Endodermal cell (in vitro differentiated cells): Measurements from ENCODE around the gene IGF2R. TPM values are rescaled to one million over a fixed set of nuclear protein-coding genes. Genes with fewer than 3 reads are reported as not detected.
A peak's percentile ranks its signal among the peaks of the same experiment; 100 is the strongest.

Experiments used
- DNase-seq: peaks from one replicate; pipeline ENCODE4 v3.0.0-alpha.2; 2017
- H3K27ac ChIP-seq: 2 replicates; pipeline ENCODE4 v1.5.1; 2013; ENCODE audit warnings: mild to moderate bottlenecking, low read depth, low read length, moderate library complexity
- H3K27me3 ChIP-seq: 2 replicates; pipeline ENCODE4 v1.6.1; 2013; ENCODE audit warnings: mild to moderate bottlenecking, low read length, moderate library complexity; ENCODE audit not compliant: insufficient read depth, control insufficient read depth, poor library complexity, severe bottlenecking
- H3K36me3 ChIP-seq: 2 replicates; pipeline ENCODE4 v1.7.0; 2013; ENCODE audit warnings: mild to moderate bottlenecking, low read length, moderate library complexity; ENCODE audit not compliant: control insufficient read depth, insufficient read depth
- H3K4me1 ChIP-seq: one replicate; pipeline ENCODE4 v1.7.0; 2013; ENCODE audit warnings: low read length; ENCODE audit not compliant: control insufficient read depth, insufficient read depth
- H3K4me3 ChIP-seq: 2 replicates; pipeline ENCODE4 v1.5.1; 2013; ENCODE audit warnings: mild to moderate bottlenecking, low read length, moderate library complexity
- H3K9ac ChIP-seq: 2 replicates; pipeline ENCODE4 v1.6.1; 2013; ENCODE audit warnings: mild to moderate bottlenecking, low read length, moderate library complexity; ENCODE audit not compliant: poor library complexity, severe bottlenecking; ENCODE audit errors: extremely low read depth
- H3K9me3 ChIP-seq: 2 replicates; pipeline ENCODE4 v1.6.1; 2013; ENCODE audit warnings: mild to moderate bottlenecking, low read length, moderate library complexity; ENCODE audit not compliant: control insufficient read depth
- H3K27ac Mint-ChIP-seq: 2 replicates; pipeline ENCODE4 v1.8.0; 2020; ENCODE audit warnings: mixed read lengths
- H3K27me3 Mint-ChIP-seq: 2 replicates; pipeline ENCODE4 v1.8.0; 2021; ENCODE audit warnings: mild to moderate bottlenecking, mixed read lengths; ENCODE audit not compliant: insufficient read depth
- H3K36me3 Mint-ChIP-seq: 2 replicates; pipeline ENCODE4 v1.8.0; 2020; ENCODE audit warnings: low read depth, mixed read lengths
- H3K4me1 Mint-ChIP-seq: 2 replicates; pipeline ENCODE4 v1.8.0; 2020; ENCODE audit warnings: mixed read lengths
- H3K4me3 Mint-ChIP-seq: 2 replicates; pipeline ENCODE4 v1.8.0; 2020; ENCODE audit warnings: mild to moderate bottlenecking, moderate library complexity, mixed read lengths
- H3K9me3 Mint-ChIP-seq: 2 replicates; pipeline ENCODE4 v1.8.0; 2020; ENCODE audit warnings: mild to moderate bottlenecking, mixed read lengths
- CTCF ChIP-seq: fragments of 200-600 bp; sonication (generic); conservative IDR thresholded peaks from 2 replicates; pipeline ENCODE4 v1.5.0; 2021; ENCODE audit warnings: antibody characterized with exemption, mild to moderate bottlenecking
- WGBS, 2 experiments: methylation state at CpG; one replicate each; pipeline versions ENCODE4 v1.1.5 to v1.1.7; 2013; ENCODE audit warnings: missing lambda C conversion rate in 2 of 2, mixed read lengths in 1 of 2; ENCODE audit not compliant: insufficient coverage in 1 of 2, insufficient read length in 1 of 2; 5-methylcytosine and 5-hydroxymethylcytosine counted together
- total RNA-seq, 2 donors: library from RNA; stranded (reverse); fragmentation: NEBNext Ultra II Directional in 1 of 2; extraction: Animal tissue kit (Norgen Biotek cat#: 25700) in 1 of 2; gene quantifications; 2 replicates in 1 of 2; 3 replicates in 1 of 2; pipeline ENCODE4 v1.2.1, GENCODE V29; 2021

Gene IGF2R
- total RNA-seq, 2 donors from 2014 or later, result 103 to 130 TPM

- Mint-ChIP-seq H3K36me3 (peaks cover 66% of the 10 kb centered on the region), H3K4me3 (no peak overlapping the region), H3K27me3 (no peaks in the 10 kb centered on the region), H3K9me3 (no peaks in the 10 kb centered on the region), H3K4me1 (no peaks in the 10 kb centered on the region), H3K27ac (no peak overlapping the region)
- TF ChIP-seq CTCF, result no peak
- Histone ChIP-seq H3K9ac (no peak overlapping the region), H3K4me1 (no peaks in the 10 kb centered on the region), H3K4me3 (no peak overlapping the region), H3K9me3 (no peaks in the 10 kb centered on the region), H3K27me3 (no peaks in the 10 kb centered on the region), H3K27ac (no peak overlapping the region), H3K36me3 (peaks cover 80% of the 10 kb centered on the region)
- DNase-seq, result peak; percentile 36
- WGBS, 2 experiments, result 92 to 93% methylated on average over 7 of the region's 7 CpGs
Measured at GRCh38 chr6:160035241-160035640, 66.4 kb downstream of the IGF2R start.

- Mint-ChIP-seq H3K27me3 (no peaks in the 10 kb centered on the region), H3K9me3 (no peaks in the 10 kb centered on the region), H3K4me1 (no peaks in the 10 kb centered on the region), H3K36me3 (peaks cover 66% of the 10 kb centered on the region), H3K4me3 (no peak overlapping the region), H3K27ac (peak overlapping the region; percentile 27)
- peak; percentile 37 for DNase-seq
- Histone ChIP-seq H3K36me3 (peaks cover 80% of the 10 kb centered on the region), H3K4me3 (no peak overlapping the region), H3K27me3 (no peaks in the 10 kb centered on the region), H3K9ac (no peak overlapping the region), H3K27ac (no peak overlapping the region), H3K4me1 (no peaks in the 10 kb centered on the region), H3K9me3 (no peaks in the 10 kb centered on the region)
- TF ChIP-seq CTCF, result no peak
- WGBS, 2 experiments, result 96% methylated on average over 8 to 12 of the region's 12 CpGs
Measured at GRCh38 chr6:160035693-160036330, 66.9 kb downstream of the IGF2R start.

- Mint-ChIP-seq H3K4me1 (no peaks in the 10 kb centered on the region), H3K27me3 (no peaks in the 10 kb centered on the region), H3K36me3 (peaks cover 68% of the 10 kb centered on the region), H3K9me3 (no peaks in the 10 kb centered on the region), H3K4me3 (no peak overlapping the region), H3K27ac (peak overlapping the region; percentile 15)
- Histone ChIP-seq H3K4me3 (no peak overlapping the region), H3K9ac (no peak overlapping the region), H3K27me3 (no peaks in the 10 kb centered on the region), H3K27ac (no peak overlapping the region), H3K9me3 (no peaks in the 10 kb centered on the region), H3K4me1 (no peaks in the 10 kb centered on the region), H3K36me3 (peaks cover 81% of the 10 kb centered on the region)
- peak; percentile 21 for DNase-seq
- no peak for TF ChIP-seq CTCF
- 95 to 96% methylated on average over 3 to 6 of the region's 6 CpGs for WGBS, 2 experiments
Measured at GRCh38 chr6:160036331-160036695, 67.4 kb downstream of the IGF2R start.
